Karpas-422 (cell line): Measurements from ENCODE around the gene CCDC71L. TPM values are rescaled to one million over a fixed set of nuclear protein-coding genes. Genes with fewer than 3 reads are reported as not detected.

ENCODE experiments used
- DNase-seq: peaks from one replicate; pipeline ENCODE4 v3.0.0-alpha.2; 2015
- H2AFZ ChIP-seq: fragments of 200-600 bp; sonication (generic); 2 replicates; pipeline ENCODE4 v1.6.1; 2014; ENCODE audit warnings: antibody characterized with exemption, low read length, mixed read lengths
- H3K27ac ChIP-seq: fragments of 200-600 bp; sonication (generic); 2 replicates; pipeline ENCODE4 v1.5.1; 2014; ENCODE audit warnings: mild to moderate bottlenecking, low read length, moderate library complexity
- H3K27me3 ChIP-seq: fragments of 200-600 bp; sonication (generic); 2 replicates; pipeline ENCODE4 v1.6.1; 2014; ENCODE audit warnings: low read length, mixed read lengths
- H3K36me3 ChIP-seq: fragments of 200-600 bp; sonication (generic); 2 replicates; pipeline ENCODE4 v1.6.1; 2014; ENCODE audit warnings: low read length, mixed read lengths; ENCODE audit not compliant: insufficient read depth
- H3K4me1 ChIP-seq: fragments of 200-600 bp; sonication (generic); 2 replicates; pipeline ENCODE4 v1.6.1; 2014; ENCODE audit warnings: mild to moderate bottlenecking, low read length, mixed read lengths
- H3K4me2 ChIP-seq: fragments of 200-600 bp; sonication (generic); 2 replicates; pipeline ENCODE4 v1.6.1; 2014; ENCODE audit warnings: low read length, low read depth, mild to moderate bottlenecking; ENCODE audit not compliant: poor library complexity, severe bottlenecking
- H3K4me3 ChIP-seq: fragments of 200-600 bp; sonication (generic); 2 replicates; pipeline ENCODE4 v1.5.1; 2014; ENCODE audit warnings: mild to moderate bottlenecking, antibody characterized with exemption, low read length, mixed read lengths
- H3K79me2 ChIP-seq: fragments of 200-600 bp; sonication (generic); 2 replicates; pipeline ENCODE4 v1.6.1; 2014; ENCODE audit warnings: mild to moderate bottlenecking, low read length, mixed read lengths
- H3K9ac ChIP-seq: fragments of 200-600 bp; sonication (generic); 2 replicates; pipeline ENCODE4 v1.6.0; 2014; ENCODE audit warnings: low read length
- H3K9me2 ChIP-seq: fragments of 200-600 bp; sonication (generic), shearing (Covaris generic); replicated peaks from 2 replicates; pipeline ENCODE4 v1.6.0; 2014; ENCODE audit warnings: mild to moderate bottlenecking, low read length, moderate library complexity; ENCODE audit not compliant: insufficient read depth
- H3K9me3 ChIP-seq: fragments of 300-700, 200-600 bp; sonication (generic); 2 replicates; pipeline ENCODE4 v1.6.1; 2014; ENCODE audit warnings: low read length, mixed read lengths
- H4K20me1 ChIP-seq: fragments of 200-600 bp; sonication (generic); 2 replicates; pipeline ENCODE4 v1.6.1; 2014; ENCODE audit warnings: mild to moderate bottlenecking, antibody characterized with exemption, low read length, low read depth; ENCODE audit not compliant: insufficient read depth
- total RNA-seq: library from RNA; depleted of rRNA; stranded (reverse); fragments of >200 nt; shearing (Covaris generic); gene quantifications from 2 replicates; pipeline ENCODE4 v1.2.3, GENCODE V29; 2014; ENCODE audit warnings: low replicate concordance

Gene CCDC71L
- total RNA-seq, 1 experiment from 2014 or later = 18.7 TPM

DNA sequence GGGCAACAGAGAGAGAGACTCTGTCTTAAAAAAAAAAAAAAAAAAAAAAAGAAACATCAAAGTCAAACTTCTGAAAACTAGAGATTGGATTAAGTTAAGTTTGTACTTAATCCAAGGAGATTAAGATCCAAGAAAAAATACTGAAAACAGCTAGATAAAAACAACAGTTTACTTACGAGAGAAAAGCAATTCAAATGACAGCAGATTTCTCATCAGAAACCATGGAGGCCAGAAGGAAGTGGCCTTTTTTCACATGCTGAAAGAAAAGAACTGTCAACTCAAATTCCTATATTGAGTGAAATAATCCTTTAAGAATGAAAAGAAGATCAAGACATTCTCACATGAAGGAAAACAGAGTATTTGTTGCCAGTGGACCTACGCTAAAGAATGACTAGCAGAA is 5.4 kb upstream of the CCDC71L start:
- H3K27ac ChIP-seq = no peak overlapping the region
- no peaks in the 10 kb centered on the region for H3K79me2 ChIP-seq
- no peak overlapping the region for H2AFZ ChIP-seq
- no peaks in the 10 kb centered on the region for H3K4me1 ChIP-seq
- no peak for DNase-seq
- no peaks in the 10 kb centered on the region for H4K20me1 ChIP-seq
- H3K36me3 ChIP-seq = no peaks in the 10 kb centered on the region
- no peak overlapping the region for H3K4me3 ChIP-seq
- 0 out of 2 replicates have a peak, but pooled peaks cover 3% of the 10 kb centered on the region for H3K9me2 ChIP-seq
- H3K9ac ChIP-seq = no peak overlapping the region
- no peaks in the 10 kb centered on the region for H3K27me3 ChIP-seq
- H3K4me2 ChIP-seq = no peak overlapping the region
- H3K9me3 ChIP-seq = no peaks in the 10 kb centered on the region

DNA sequence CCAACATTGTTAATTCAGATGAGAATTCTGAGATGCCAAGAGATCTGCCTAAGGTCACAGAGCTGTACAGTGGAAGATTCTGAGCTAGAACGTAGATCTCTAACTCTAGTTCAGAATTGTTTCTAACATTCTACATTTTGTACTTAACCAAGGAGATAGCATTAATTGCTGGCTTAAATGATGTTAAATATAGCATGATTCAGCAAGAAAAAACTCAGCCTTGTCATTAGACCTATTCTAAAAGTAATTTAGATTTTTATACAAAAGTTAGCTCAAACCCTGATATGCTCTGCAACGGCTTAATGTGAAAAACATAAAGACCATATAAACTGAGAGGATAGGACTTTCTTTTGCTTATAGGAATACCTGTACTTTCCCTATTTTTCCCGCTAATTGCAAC is 3.4 kb upstream of the CCDC71L start:
- Histone ChIP-seq H3K4me3 (no peak overlapping the region), H3K9ac (no peak overlapping the region), H3K4me1 (peaks cover 10% of the 10 kb centered on the region), H3K9me3 (no peaks in the 10 kb centered on the region), H2AFZ (no peak overlapping the region), H3K79me2 (no peaks in the 10 kb centered on the region), H4K20me1 (no peaks in the 10 kb centered on the region), H3K36me3 (no peaks in the 10 kb centered on the region), H3K4me2 (no peak overlapping the region), H3K9me2 (0 out of 2 replicates have a peak, but pooled peaks cover 4% of the 10 kb centered on the region), H3K27me3 (no peaks in the 10 kb centered on the region), H3K27ac (no peak overlapping the region)
- no peak for DNase-seq

DNA sequence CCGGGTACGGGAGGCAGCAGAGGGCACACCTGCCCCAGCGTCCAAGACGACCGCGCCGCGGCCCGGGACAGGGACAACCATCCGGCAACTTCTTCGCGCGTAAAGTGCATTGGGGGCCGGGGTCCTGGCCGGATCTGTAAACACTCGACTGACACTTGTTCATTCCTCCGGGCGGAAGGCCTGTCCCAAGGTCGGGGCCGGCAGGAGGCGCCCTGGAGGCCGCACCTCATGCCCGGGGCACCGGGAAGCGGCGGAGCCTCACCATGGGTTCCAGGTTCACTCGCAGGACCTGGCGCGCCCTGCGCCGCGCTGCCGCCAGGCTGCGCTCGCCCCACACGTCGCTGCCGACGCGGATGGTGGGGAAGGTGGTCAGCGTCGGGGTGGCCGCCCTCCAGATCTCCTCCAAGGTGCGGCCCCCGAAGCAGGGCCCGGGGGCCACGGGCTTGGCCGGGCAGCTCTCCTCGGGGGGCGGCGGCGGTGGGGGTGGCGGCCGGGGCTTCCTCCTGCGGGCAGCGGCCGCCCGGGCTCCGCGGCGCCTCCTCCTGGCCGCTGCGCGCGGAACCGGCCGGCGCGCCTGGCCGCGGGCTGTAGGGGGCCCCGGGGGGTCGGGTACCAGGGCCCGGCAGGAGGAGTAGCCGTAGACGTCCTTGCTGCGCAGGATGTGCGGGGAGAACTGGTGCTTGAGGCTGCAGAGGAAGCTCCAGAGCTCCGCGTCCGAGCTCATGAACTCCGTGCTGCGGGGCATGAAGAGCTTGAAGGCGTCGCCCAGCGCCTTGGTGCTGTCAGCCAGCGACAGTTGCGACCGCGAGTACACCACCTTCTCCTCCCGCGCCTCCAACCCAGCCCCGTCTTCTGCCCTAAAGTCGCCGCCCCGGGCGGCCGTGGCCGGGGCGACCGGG is 746 bp downstream of the CCDC71L start:
- Histone ChIP-seq H3K79me2 (no peaks in the 10 kb centered on the region), H3K36me3 (no peaks in the 10 kb centered on the region), H2AFZ (peak overlapping the region; percentile 50; the same call in 1 of the 2 replicates), H3K4me3 (peak overlapping the region; percentile 73), H3K9me2 (0 out of 2 replicates have a peak, but pooled peaks cover 4% of the 10 kb centered on the region), H3K9ac (peak overlapping the region; percentile 73), H4K20me1 (no peaks in the 10 kb centered on the region), H3K9me3 (no peaks in the 10 kb centered on the region), H3K4me2 (peak overlapping the region; percentile 81), H3K27ac (no peak overlapping the region), H3K27me3 (peaks cover 2% of the 10 kb centered on the region; the same call in 1 of the 2 replicates), H3K4me1 (peaks cover 14% of the 10 kb centered on the region)
- DNase-seq = peak; percentile 88

DNA sequence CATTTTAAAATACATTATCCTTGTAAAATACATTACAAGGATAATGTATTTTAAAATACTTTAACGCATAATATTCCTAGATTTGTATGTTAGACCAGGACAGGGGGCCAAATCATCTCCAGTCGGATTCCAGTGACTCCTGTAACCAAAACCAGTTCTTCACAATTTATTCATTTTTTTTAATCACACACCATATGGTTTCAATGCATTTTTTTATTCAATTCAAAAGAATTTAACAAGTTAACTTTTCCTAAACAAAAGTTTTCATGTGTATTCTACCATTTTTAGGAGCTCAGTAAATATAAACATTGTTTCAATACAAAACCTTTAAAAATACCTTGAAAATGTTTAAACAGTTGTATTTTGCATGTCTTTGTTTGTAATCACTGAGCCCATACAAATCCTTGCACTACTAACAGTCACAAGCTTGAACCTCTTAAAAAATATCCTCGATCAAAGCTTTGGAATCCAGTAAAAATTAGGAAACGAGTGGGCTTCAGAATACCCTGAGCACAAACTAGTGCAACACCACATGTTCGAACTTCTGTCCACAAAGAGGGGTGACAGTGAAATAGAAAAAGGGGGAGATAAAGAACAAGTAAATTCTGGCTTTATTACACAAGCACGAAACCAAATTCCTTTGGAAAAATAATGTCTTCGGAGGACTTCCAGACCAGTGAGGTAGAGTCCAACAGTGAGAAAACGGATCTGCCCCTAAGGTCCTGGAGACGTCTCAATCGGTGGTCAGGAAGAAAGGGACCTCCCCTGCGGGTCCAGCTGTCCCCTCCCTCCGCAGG is 1.6 kb downstream of the CCDC71L start:
- peak overlapping the region; percentile 73 for H3K4me3 ChIP-seq
- H3K9me2 ChIP-seq = 0 out of 2 replicates have a peak, but pooled peaks cover 4% of the 10 kb centered on the region
- no peaks in the 10 kb centered on the region for H3K9me3 ChIP-seq
- no peaks in the 10 kb centered on the region for H4K20me1 ChIP-seq
- peaks cover 5% of the 10 kb centered on the region; the same call in 1 of the 2 replicates for H3K27me3 ChIP-seq
- no peak overlapping the region for H3K27ac ChIP-seq
- DNase-seq = no peak
- peak overlapping the region; percentile 81 for H3K4me2 ChIP-seq
- H3K36me3 ChIP-seq = no peaks in the 10 kb centered on the region
- H3K4me1 ChIP-seq = peaks cover 14% of the 10 kb centered on the region
- H3K9ac ChIP-seq = peak overlapping the region; percentile 73
- H3K79me2 ChIP-seq = no peaks in the 10 kb centered on the region
- H2AFZ ChIP-seq = peak overlapping the region; percentile 50; the same call in 1 of the 2 replicates

DNA sequence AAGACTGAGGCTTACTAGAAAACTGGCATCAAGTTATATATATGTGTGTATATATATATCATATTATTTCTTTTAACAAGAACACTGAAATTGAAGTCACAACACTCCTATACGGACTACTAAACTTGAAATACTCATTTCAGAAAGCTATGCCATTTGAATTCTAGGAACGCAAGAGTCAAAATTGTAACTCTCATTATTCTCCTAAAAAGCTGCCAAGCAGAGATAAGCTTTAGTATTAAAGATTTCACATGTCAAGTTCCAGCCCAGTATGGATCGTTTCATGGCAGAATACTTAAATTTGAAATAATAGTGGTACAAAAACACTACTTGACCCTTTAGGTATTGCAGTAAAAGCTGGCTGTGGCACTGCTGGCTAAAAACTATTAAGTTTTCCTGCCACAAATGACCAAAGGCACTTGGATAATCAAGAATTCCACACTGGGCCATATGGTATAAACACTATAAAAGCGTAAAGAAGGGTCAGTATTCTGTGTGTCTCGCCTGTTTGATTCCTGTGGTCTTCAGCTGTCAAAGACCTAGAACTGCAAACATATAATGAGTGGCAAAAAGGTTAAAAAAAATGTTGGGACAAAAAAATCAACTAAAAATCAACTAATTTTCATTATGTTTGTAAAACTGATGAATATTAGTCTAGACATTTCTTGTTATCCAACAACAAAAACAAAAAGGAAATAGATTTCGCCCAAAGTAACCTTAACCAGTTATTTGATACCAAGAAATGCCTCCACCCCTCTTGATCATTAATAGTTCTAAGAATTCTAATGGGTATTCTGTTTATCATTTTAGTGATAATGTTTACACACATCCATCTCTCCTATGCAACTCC is 2.4 kb downstream of the CCDC71L start:
- H3K4me2 ChIP-seq = peak overlapping the region; percentile 81
- H3K9me3 ChIP-seq = no peaks in the 10 kb centered on the region
- no peak overlapping the region for H3K27ac ChIP-seq
- peaks cover 14% of the 10 kb centered on the region for H3K4me1 ChIP-seq
- H4K20me1 ChIP-seq = no peaks in the 10 kb centered on the region
- peaks cover 5% of the 10 kb centered on the region; the same call in 1 of the 2 replicates for H3K27me3 ChIP-seq
- 0 out of 2 replicates have a peak, but pooled peaks cover 4% of the 10 kb centered on the region for H3K9me2 ChIP-seq
- H3K4me3 ChIP-seq = no peak overlapping the region
- no peaks in the 10 kb centered on the region for H3K79me2 ChIP-seq
- H3K9ac ChIP-seq = no peak overlapping the region
- DNase-seq = no peak
- H2AFZ ChIP-seq = no peak overlapping the region
- H3K36me3 ChIP-seq = no peaks in the 10 kb centered on the region

DNA sequence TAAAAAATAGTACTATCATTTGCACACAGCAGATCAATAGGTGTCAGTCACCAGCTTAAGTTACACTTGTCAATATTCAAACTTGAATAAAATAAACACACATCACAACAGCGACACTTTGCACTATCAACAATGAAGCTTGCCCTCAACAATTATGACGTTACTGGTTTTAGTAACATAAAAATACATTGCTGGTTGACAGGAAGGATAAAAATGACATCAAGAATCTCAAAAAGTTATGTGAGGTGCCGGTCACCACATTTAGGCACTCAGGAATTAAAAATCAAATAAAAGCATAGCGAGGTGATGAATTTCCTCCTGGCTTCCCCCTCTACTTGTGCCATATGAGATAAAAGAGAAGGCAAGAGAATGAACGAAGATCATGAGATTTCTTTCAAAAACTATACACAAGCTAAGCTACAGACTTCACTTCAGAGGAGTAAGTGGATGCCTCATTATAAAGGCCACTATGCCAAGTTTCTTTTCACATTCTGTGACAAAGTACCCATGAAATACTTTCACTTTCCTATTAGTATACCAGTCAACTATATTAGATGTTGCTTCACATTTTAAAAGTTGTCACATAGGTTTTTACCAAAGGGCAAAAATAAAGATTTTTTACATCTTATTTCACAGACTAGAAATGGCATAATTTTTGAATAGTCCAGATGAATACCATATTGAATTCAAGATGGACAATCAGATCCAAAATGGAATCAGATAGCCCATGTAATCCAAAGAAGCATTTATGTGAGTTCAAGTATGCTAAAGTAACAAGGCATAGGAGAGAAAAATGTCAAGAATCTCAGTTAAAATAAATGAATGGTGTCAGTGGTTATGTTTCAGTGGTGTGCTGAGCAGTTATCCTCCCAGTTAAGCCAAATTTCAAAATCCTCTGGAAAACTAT is 3.6 kb downstream of the CCDC71L start:
- no peaks in the 10 kb centered on the region for H3K79me2 ChIP-seq
- peaks cover 15% of the 10 kb centered on the region for H3K4me1 ChIP-seq
- peaks cover 5% of the 10 kb centered on the region; the same call in 1 of the 2 replicates for H3K27me3 ChIP-seq
- no peak overlapping the region for H3K27ac ChIP-seq
- 0 out of 2 replicates have a peak, but pooled peaks cover 4% of the 10 kb centered on the region for H3K9me2 ChIP-seq
- DNase-seq = no peak
- no peak overlapping the region for H3K4me3 ChIP-seq
- no peaks in the 10 kb centered on the region for H3K9me3 ChIP-seq
- no peaks in the 10 kb centered on the region for H3K36me3 ChIP-seq
- no peak overlapping the region for H3K4me2 ChIP-seq
- no peak overlapping the region for H3K9ac ChIP-seq
- no peak overlapping the region for H2AFZ ChIP-seq
- H4K20me1 ChIP-seq = no peaks in the 10 kb centered on the region
